ENCODE measurements around the gene PPP1R14C.

The PPP1R14C gene

GRCh38 chr6:150139533-150139932 is 3.3 kb upstream of the PPP1R14C start:
- DNase-seq = no peak

- DNase-seq = no peak
Measured at GRCh38 chr6:150140236-150140969, 2.4 kb upstream of the PPP1R14C start.

GRCh38 chr6:150142097-150142669 is 661 bp upstream of the PPP1R14C start:
- DNase-seq = no peak

GRCh38 chr6:150143516-150144293 is 861 bp downstream of the PPP1R14C start:
- DNase-seq = no peak

GRCh38 chr6:150144294-150144868 is 1.5 kb downstream of the PPP1R14C start:
- DNase-seq = no peak

- no peak for DNase-seq
Measured at GRCh38 chr6:150145427-150145826, 2.6 kb downstream of the PPP1R14C start.

- DNase-seq = no peak
Measured at GRCh38 chr6:150145830-150146229, 3.0 kb downstream of the PPP1R14C start.

- no peak for DNase-seq
Measured at GRCh38 chr6:150146436-150146835, 3.6 kb downstream of the PPP1R14C start.

GRCh38 chr6:150149146-150149545 is 6.3 kb downstream of the PPP1R14C start:
- no peak for DNase-seq

GRCh38 chr6:150150458-150150820 is 7.6 kb downstream of the PPP1R14C start:
- DNase-seq = no peak

- DNase-seq = no peak
Measured at GRCh38 chr6:150150821-150151646, 8.2 kb downstream of the PPP1R14C start.

- DNase-seq = no peak
Measured at GRCh38 chr6:150152891-150153876, 10.3 kb downstream of the PPP1R14C start.

GRCh38 chr6:150153905-150154492 is 11.2 kb downstream of the PPP1R14C start:
- DNase-seq = no peak

- DNase-seq = no peak
Measured at GRCh38 chr6:150156460-150156859, 13.6 kb downstream of the PPP1R14C start.

- DNase-seq = no peak
Measured at GRCh38 chr6:150157081-150157480, 14.2 kb downstream of the PPP1R14C start.

- no peak for DNase-seq
Measured at GRCh38 chr6:150159757-150160156, 16.9 kb downstream of the PPP1R14C start.

- no peak for DNase-seq
Measured at GRCh38 chr6:150163970-150164369, 21.1 kb downstream of the PPP1R14C start.

- DNase-seq = no peak
Measured at GRCh38 chr6:150165020-150165702, 22.3 kb downstream of the PPP1R14C start.

GRCh38 chr6:150167479-150167873 is 24.6 kb downstream of the PPP1R14C start:
- no peak for DNase-seq

GRCh38 chr6:150169181-150169580 is 26.3 kb downstream of the PPP1R14C start:
- no peak for DNase-seq

Measured in stimulated activated CD4-positive, alpha-beta T cell treated with anti-CD3 and anti-CD28 coated beads, Interleukin-4, amount 100 ng/mL, for 24 hours (primary cell).